Fibroblast of skin of right biceps (primary cell): Measurements from ENCODE around the gene FAM169A.
"Not testable (repeated sequence)": the region's sequence is repeated elsewhere in the genome, so short reads cannot be mapped to it uniquely, and the experiment has no call there.

Experiments used
- DNase-seq: peaks from one replicate; pipeline ENCODE4 v3.0.0-alpha.2; 2013

FAM169A gene, protein sequence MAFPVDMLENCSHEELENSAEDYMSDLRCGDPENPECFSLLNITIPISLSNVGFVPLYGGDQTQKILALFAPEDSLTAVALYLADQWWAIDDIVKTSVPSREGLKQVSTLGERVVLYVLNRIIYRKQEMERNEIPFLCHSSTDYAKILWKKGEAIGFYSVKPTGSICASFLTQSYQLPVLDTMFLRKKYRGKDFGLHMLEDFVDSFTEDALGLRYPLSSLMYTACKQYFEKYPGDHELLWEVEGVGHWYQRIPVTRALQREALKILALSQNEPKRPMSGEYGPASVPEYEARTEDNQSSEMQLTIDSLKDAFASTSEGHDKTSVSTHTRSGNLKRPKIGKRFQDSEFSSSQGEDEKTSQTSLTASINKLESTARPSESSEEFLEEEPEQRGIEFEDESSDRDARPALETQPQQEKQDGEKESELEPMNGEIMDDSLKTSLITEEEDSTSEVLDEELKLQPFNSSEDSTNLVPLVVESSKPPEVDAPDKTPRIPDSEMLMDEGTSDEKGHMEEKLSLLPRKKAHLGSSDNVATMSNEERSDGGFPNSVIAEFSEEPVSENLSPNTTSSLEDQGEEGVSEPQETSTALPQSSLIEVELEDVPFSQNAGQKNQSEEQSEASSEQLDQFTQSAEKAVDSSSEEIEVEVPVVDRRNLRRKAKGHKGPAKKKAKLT

DNA sequence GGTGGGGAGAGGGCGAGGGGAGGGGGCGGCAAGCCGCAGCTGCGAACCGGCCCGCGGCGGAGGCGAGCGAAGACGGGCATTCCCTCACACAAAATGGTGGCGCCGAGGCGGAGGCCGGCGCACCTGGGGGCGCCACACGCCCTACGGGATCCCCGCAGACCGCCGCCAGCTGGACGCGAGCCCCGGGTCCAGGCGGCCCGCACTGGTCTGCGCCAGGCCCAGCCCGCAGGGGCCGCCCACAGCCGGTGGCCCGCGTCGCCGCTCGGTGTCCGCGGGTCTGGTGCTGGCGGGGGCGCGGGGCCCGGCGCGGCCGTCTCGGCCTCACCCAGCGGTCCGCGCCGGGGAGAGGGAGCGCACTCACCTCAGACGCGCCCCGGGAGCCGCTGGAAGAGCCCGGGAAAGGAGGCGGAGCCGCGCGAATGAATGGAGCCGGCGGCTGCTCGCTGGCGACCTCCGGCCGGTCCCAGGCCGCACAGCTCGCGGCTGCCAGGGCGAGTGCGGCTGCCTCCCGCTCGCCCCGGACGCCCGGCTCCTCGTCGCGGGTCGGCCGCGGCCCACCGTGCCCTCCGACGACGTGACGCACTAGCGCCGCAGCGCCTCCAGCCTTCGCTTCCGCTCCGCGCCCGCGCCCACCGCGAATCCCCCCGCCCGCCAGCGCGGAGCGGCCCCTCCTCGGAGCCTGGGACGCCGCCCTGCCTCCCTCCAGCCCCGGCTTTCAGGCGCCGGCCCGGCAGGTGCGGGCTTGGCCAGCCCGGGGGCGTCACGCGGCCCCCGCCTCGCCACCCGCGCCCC, at the start of gene FAM169A:
FAM169A (minus strand) TSS at position 584 of the 792 bp plus-strand sequence. CDS start 24,711 bp downstream, outside the sequence.
- peak; percentile 47 for DNase-seq

DNA sequence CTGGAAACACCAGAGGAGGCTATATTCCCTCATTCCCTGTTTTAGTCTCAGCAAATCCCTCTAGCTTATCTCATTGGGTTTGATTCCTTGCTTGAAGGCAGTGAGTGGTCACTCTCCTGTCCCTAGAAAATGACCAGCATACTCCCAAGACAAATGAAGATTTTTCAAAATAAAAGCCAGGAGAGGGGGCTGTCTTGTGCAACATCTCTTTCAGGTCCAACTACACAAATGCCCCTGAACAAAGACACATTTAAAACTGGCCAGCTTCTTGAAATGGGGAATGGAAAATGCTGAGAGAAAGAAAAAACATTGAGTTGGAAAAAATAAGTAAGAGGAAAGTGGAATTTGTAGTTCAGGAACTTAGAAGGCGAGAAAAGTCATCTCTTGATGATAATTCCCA, 49.3 kb upstream of the FAM169A start:
- DNase-seq: no peak

DNA sequence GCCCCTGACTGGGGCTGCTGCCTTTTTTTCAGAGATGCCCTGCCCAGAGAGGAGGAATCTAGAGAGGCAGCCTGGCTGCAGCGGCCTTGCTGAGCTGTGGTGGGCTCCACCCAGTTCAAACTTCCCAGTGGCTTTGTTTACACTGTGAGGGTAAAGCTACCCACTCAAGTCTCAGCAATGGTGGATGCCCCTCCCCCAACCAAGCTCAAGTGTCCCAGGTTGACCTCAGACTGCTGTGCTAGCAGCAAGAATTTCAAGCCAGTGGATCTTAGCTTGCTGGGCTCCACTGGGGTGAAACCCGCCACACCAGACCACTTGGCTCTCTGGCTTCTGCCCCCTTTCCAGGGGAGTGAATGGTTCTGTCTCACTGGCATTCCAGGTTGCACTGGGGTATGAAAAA, 45.2 kb upstream of the FAM169A start:
- DNase-seq: not testable (repeated sequence)

DNA sequence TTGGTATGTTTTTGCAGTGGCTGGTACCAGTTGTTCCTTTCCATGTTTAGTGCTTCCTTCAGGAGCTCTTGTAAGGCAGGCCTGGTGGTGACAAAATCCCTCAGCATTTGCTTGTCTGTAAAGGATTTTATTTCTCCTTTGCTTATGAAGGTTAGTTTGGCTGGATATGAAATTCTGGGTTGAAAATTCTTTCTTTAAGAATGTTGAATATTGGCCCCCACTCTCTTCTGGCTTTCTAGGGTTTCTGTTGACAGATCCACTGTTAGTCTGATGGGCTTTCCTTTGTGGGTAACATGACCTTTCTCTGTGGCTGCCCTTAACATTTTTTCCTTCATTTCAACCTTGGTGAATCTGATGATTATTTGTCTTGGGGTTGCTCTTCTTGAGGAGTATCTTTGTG, 43.7 kb upstream of the FAM169A start:
- not testable (repeated sequence) for DNase-seq

DNA sequence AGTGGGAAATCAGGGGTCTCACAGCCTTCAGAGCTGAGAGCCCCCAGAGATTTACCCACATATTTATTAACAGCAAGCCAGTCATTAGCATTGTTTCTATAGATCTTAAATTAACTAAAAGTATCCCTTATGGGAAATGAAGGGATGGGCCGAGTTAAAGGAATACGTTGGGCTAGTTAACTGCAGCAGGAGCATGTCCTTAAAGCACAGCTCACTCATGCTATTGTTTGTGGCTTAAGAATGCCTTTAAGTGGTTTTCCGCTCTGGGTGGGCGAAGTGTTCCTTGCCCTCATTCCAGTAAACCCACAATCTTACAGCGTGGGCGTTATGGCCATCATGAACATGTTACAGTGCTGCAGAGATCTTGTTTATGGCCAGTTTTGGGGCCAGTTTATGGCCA, 42.0 kb upstream of the FAM169A start:
- DNase-seq: not testable (repeated sequence)

DNA sequence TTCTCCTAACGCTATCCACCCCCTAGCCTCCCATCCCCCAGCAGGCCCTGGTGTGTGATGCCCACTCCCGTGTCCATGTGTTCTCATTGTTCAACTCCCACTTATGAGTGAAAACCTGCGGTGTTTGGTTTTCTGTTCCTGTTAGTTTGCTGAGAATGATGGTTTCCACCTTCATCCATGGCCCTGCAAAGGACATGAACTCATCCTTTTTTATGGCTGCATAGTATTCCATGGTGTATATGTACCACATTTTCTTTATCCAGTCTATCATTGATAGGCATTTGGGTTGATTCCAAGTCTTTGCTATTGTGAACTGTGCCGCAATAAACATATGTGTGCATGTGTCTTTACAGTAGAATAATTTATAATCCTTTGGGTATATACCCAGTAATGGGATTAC, 38.5 kb upstream of the FAM169A start:
- not testable (repeated sequence) for DNase-seq

DNA sequence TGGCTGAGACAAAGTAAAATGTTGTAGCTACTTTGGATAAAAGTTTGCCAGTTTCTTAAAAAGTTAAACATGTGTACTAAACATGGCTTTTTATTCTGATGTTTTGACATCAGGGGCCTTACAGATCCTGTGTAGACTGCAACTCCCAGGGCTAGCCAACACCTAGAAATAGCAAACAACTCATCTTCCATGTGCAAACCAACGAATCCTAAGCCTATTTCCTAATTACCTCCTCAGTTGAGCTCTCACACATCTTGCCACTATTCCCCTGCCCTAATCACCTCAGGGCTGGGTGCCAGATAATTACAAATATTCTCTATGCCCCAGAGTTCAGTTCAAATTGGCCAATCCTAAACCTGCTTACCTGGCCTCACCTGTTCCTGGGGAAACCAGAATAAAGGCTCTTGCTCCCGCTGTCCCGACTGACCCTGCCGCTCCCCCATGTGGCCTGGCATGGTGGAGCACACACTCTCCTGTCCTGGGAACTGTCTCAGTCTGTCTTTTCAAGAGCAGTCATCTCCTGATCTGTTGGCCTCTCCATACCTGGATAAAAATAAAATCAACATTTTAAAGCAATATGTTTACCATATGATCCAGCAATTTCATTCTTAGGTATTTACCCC, 37.1 kb upstream of the FAM169A start:
- no peak for DNase-seq

DNA sequence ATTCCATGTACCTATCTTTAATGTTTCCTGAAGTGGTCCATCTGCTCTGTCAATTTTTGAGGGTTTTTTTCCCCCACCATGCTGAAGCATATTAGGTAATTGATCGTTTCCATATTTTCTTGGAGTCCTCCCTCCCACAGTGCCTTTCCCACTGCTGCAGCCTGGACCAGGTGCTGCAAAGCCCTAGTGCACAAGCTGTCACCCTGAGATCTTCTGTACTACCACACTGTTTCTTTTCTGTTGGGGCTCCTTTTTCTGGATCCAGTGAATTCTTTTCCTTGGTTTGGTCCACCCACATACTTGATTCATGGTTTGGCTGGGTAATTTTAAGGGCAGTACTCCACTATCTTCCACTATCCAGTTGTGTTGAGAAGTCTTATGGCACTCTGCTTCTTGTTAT, 30.9 kb upstream of the FAM169A start:
- DNase-seq: no peak

DNA sequence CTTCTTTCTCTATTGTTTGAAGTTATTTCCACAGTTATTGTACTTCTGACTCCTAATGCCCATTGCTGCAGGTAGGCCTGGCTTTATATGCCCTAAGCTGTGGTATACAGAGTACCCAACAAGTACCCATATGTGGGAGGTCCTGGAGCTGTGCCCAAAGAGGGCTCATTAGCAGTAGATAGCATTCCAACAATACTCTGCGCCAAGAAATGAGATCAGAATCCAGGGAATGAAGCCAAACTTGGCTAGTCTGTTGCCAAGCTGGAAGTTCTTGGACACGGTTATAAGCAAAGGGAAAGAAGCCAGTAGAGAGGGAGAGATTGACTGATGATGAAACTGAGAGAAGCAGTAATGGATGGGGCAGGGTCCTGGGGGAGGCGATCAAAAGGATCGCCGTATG, 29.7 kb upstream of the FAM169A start:
- peak; percentile 73 for DNase-seq

DNA sequence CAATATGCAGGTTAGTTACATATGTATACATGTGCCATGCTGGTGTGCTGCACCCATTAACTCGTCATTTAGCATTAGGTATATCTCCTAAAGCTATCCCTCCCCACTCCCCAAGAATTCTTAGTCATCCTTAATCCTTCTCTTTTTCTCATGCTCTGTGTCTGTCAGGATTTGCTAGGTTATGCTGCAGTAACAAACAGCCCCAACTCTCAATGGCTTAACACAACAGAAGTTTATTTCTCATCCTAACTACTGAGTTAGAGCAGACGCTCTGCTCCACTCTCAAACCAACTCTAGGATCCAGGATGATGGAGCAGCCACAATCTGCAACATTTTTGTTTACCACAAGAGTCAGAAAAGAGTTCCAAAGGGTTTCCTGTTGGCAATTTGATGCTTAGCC, 28.2 kb upstream of the FAM169A start:
- DNase-seq: no peak

DNA sequence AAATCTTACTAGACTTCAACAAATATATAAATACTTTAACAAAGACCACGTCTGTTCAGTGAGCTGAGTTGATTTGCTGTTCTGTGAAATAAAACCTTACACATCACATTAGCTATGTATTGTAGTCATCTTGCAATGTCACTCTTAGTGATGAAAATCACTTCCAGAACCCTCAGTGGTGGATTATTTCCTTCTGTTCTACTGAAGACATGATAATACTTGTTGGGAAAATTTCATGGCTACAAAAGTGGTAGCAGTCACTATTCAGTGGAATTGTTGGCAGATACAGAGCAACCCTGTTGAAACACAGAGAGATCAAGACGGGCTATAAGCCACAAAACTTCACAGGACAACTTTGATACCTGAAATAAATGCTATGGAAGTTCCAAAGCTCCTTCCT, 26.7 kb upstream of the FAM169A start:
- no peak for DNase-seq

DNA sequence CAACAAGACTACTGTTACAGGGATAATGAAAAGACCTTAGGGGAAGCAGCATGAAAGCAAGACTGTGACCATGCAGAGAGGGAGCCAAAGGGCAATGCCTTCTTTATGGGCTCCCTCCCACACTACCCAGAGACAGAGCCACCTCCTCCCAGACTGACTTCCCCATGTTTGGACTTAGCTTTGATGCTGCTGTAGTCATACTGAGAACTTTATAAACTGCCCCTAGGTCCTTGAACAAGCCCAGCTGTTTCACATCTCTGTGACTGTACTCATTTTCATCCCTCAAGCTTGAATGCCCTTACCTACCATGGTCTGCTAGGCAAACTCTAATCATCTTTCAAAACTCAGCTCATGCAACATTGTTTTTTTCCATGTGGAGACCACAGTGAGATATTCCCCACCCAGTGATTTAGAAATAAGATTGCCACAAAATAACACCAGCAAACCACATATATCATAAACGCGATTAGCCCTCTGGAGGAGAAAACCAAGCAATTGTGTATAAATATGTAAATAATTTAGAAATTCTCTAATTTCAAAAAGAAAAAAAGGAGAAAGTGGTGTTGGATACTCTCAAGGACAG, 23.4 kb upstream of the FAM169A start:
- DNase-seq: no peak

DNA sequence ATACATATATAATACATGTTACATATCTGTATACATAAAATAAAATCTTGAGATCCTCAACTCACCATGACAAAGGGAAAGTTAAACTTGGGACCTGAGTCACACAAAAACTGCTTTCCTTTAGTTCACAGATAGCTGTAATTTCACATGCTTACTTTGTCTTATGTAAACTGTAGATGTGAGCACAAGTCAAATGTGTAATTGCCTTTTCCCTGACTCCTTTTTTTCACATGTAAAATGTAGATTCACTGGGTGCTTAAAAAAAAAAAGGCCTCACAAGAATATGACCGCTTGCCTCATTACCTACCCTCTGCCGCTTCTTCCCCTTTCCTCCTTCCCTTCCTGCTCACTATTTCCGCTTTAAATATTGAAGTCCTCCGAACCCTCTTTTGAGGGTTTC, 21.9 kb upstream of the FAM169A start:
- no peak for DNase-seq

DNA sequence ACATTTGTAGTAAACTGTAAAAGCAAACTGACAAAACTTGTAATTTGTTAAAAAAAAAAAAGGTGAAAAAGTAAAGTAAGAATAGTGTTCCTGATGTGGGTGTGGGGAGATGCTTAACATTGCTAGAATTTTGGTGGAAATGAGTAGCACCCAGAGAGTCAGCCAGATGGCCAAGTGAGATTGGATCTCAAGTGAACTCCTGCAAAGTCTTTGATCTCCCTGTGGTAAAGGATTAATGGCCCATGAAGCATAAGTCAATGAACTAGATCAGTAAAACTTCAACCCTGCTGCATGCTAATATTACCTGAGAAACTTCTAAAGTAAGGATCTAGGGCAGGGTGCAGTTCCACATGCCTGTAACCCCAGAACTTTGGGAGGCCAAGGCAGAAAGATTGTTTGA, 19.0 kb upstream of the FAM169A start:
- DNase-seq: no peak

DNA sequence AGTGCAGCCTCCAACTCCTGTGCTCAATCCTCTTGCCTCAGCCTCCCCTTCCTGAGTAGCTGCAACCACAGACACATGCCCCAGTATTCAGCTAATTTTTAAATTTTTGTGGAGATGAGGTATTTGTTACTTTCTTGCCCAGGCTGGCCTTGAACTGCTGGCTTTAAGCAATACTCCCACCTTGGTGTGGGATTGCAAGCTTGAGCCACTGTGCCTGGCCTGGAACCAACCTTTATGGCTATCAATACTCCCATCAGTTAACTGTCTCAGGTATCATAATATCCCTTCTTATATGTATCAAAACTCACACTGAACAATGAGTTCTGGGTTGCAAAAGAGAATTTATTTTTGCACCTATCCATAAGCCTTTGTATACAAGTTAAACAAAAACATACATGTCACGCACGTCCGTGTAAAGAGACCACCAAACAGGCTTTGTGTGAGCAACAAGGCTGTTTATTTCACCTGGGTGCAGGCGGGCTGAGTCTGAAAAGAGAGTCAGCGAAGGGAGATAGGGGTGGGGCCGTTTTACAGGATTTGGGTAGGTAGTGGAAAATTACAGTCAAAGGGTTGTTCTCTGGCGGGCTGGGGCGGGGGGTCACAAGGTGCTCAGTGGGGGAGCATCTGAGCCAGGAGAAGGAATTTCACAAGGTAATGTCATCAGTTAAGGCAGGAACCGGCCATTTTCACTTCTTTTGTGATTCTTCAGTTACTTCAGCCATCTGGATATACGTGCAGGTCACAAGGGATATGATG, 16.4 kb upstream of the FAM169A start:
- DNase-seq: not testable (repeated sequence)

DNA sequence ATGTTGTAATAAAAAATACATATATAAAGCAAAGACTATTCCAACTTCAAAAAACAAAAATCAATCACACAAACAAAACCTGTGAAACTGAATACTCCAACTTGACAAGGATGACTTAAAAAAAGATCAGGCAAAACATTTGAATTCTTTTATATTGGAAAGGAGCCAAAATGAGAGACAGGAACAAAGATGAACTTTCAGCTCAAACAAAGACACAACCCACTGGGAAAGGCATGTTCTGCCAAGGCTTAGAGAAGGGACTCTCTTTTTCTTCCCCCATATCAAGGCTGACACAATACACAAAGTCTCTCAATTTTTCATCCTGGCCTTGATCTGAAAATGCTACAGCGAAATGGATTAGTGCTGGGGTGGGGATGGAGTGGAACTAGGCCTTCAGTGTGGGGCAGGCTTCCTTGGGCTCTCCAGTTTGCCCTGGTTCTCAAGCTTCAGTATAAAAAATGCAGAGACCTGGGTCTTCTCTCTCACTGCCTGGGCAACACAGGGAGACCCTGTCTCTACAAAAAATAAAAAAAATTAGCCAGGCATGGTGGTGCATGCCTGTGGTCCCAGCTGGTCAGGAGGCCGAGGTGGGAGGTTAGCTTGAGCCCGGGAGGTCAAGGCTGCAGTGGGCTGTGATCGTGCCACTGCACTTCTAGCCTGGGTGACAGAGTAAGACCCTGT, 11.6 kb upstream of the FAM169A start:
- no peak for DNase-seq

DNA sequence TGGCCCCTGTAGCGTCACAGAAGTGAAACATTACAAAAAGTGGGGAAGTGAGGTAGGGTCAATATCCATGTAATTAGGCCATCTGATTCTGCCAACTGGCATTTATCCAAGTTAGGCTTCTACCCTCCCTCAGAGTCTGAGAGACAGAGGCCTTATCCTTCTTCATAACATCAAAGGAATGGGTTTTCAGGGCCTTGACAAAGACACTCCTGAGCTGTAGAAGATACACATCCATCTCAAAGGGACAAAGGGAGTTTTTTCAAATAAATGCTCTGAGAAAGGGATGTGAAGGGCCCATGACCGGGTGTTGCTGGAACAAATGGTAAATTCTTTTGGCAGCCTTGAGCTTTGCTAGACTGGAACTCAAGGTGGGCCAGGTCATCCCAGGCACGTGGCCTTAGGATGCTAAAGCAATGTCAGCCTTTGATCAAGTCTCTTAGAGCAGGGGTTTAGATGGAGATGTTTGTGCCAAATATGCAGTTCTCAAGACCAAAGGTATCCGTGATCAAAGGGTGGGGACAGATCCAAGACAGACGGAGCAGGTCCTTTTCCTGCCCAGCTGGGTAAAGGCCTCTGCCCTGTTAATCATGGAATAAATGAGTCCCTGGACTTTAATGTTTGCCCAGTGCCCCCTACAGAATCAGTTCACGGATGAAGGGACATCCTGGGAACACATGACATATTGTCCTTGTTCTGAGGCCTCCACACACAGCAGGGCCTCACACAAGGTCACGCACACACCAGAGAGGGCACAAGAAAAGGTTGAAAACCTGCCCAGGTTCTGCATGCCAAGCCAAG, 10.0 kb upstream of the FAM169A start:
- no peak for DNase-seq

DNA sequence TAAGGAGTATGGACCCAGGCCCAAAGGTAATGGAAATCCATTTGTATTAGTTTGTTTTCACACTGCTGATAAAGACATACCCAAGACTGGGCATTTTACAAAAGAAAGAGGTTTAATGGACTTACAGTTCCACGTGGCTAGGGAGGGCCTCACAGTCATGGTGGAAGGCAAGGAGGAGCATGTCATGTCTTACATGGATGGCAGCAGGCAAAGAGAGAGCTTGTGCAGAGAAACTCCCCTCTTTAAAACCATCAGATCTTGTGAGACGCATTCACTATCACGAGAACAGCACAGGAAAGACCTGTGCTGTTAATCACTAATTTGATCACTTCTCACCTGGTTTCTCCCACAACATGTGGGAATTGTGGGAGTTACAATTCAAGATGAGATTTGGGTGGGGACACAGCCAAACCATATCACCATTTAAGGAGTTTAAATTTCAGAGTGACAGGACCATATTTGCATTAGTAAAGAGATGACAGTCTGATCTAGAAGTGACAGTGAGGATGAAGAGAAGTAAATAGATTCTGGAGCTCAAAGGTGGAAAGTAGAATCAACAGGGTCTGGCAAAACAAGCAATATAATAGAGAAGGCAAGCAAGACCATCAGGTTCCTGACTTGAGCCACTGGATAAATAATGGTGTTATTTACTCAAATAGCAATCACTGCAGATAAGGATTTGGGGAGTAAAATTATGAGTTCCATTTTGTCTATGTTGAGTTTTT, 7.5 kb upstream of the FAM169A start:
- DNase-seq: no peak

DNA sequence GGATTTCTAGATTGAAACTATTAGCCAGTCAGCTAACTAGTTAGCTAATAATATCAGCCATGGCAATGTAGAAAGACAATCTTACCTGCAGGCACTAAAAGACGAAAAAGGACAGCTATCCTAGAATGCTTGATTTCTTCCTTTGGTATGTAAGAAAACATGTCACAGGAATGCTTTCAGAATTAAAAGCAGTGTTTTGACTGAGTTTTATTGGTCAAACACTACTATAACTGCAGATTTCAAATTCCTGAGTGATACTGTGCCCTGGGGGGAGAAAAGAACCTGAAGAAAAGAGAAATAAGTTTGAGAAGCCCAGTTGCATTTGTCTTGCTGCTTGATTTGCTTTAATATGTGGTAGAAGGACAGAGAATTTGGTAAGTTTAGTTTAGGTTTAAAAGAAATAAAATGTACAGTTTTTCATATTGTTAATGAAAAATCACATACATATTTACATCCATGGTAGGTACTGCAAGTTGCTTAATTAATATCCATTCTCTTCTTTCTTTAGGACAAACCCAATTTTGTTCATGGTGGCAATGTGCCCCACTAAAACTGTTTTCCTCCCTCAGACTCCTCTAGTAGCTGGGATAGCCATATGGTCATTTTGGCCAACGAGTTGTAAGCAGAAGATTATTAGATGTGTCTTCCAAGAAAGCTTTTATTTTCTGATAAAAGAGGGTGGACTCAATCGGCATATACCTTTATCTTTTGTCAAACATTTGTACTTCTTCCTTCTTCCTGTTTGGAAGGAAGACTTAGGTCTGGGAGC, 4.3 kb upstream of the FAM169A start:
- DNase-seq: no peak
